Stimulated activated effector memory CD8-positive, alpha-beta T cell treated with anti-CD3 and anti-CD28 coated beads, Interleukin-12 subunit alpha, Interleukin-12 subunit beta, amount 100 ng/mL, for 72 hours (primary cell): Measurements from ENCODE around the gene SHANK1.

Experiments used
- ATAC-seq: fragments of 150-1000 bp; cut with Tn5 transposase; 2 replicates; pipeline ENCODE4 v1.10.0; 2021
- DNase-seq, 2 donors: peaks; one replicate each; pipeline ENCODE4 v3.0.0; 2021 to 2022; ENCODE audit warnings: low spot score in 2 of 2
- H3K27ac Mint-ChIP-seq: one replicate; pipeline ENCODE4 v1.8.0; 2022; ENCODE audit warnings: mild to moderate bottlenecking, mixed read lengths
- H3K36me3 Mint-ChIP-seq: one replicate; pipeline ENCODE4 v1.8.0; 2022; ENCODE audit warnings: mild to moderate bottlenecking, mixed read lengths
- H3K4me1 Mint-ChIP-seq: one replicate; pipeline ENCODE4 v1.8.0; 2022; ENCODE audit warnings: mixed read lengths
- H3K4me3 Mint-ChIP-seq: one replicate; pipeline ENCODE4 v1.8.0; 2022; ENCODE audit warnings: mild to moderate bottlenecking, mixed read lengths
- H3K9me3 Mint-ChIP-seq: one replicate; pipeline ENCODE4 v1.8.0; 2022; ENCODE audit warnings: mixed read lengths

Gene SHANK1

GRCh38 chr19:50741179-50741933, 21.8 kb upstream of the SHANK1 start:
- Mint-ChIP-seq H3K36me3 (no peaks in the 10 kb centered on the region), H3K27ac (no peak overlapping the region), H3K4me3 (no peak overlapping the region), H3K9me3 (no peaks in the 10 kb centered on the region), H3K4me1 (no peaks in the 10 kb centered on the region)
- DNase-seq (no peak), ATAC-seq (no peak)

GRCh38 chr19:50739914-50740426, 20.4 kb upstream of the SHANK1 start:
- Mint-ChIP-seq H3K36me3 (no peaks in the 10 kb centered on the region), H3K4me3 (no peak overlapping the region), H3K9me3 (no peaks in the 10 kb centered on the region), H3K4me1 (no peaks in the 10 kb centered on the region), H3K27ac (no peak overlapping the region)
- no peak for ATAC-seq
- DNase-seq, result no peak

- H3K9me3 Mint-ChIP-seq, result no peaks in the 10 kb centered on the region
- no peak for DNase-seq
- H3K4me3 Mint-ChIP-seq, result no peak overlapping the region
- no peaks in the 10 kb centered on the region for H3K36me3 Mint-ChIP-seq
- ATAC-seq, result no peak
- H3K27ac Mint-ChIP-seq, result no peak overlapping the region
- no peaks in the 10 kb centered on the region for H3K4me1 Mint-ChIP-seq
Observed at GRCh38 chr19:50739132-50739913, 19.7 kb upstream of the SHANK1 start.

GRCh38 chr19:50736338-50736737, 16.7 kb upstream of the SHANK1 start:
- no peak overlapping the region for H3K4me3 Mint-ChIP-seq

GRCh38 chr19:50735869-50736268, 16.3 kb upstream of the SHANK1 start:
- Mint-ChIP-seq H3K9me3 (no peaks in the 10 kb centered on the region), H3K4me3 (no peak overlapping the region), H3K4me1 (no peaks in the 10 kb centered on the region), H3K27ac (no peak overlapping the region), H3K36me3 (no peaks in the 10 kb centered on the region)
- DNase-seq (no peak), ATAC-seq (no peak)

More at GRCh38 chr19:50736338-50736737, 16.7 kb upstream of the SHANK1 start:
- ATAC-seq, result no peak
- H3K36me3 Mint-ChIP-seq, result no peaks in the 10 kb centered on the region
- H3K4me1 Mint-ChIP-seq, result no peaks in the 10 kb centered on the region
- no peak for DNase-seq
- no peak overlapping the region for H3K27ac Mint-ChIP-seq
- H3K9me3 Mint-ChIP-seq, result no peaks in the 10 kb centered on the region

- Mint-ChIP-seq H3K27ac (no peak overlapping the region), H3K4me1 (peaks cover 16% of the 10 kb centered on the region), H3K4me3 (no peak overlapping the region), H3K9me3 (no peaks in the 10 kb centered on the region), H3K36me3 (no peaks in the 10 kb centered on the region)
- ATAC-seq (peak; percentile 31), DNase-seq (no peak)
Observed at GRCh38 chr19:50729894-50730293, 10.3 kb upstream of the SHANK1 start.

GRCh38 chr19:50728084-50728737, 8.6 kb upstream of the SHANK1 start:
- Mint-ChIP-seq H3K27ac (no peak overlapping the region), H3K9me3 (no peaks in the 10 kb centered on the region), H3K36me3 (no peaks in the 10 kb centered on the region), H3K4me1 (peaks cover 23% of the 10 kb centered on the region), H3K4me3 (no peak overlapping the region)
- no peak for ATAC-seq
- no peak for DNase-seq

- ATAC-seq (no peak), DNase-seq (no peak)
- no peaks in the 10 kb centered on the region for H3K36me3 Mint-ChIP-seq
- H3K27ac Mint-ChIP-seq, result no peak overlapping the region
- peaks cover 3% of the 10 kb centered on the region for H3K9me3 Mint-ChIP-seq
- H3K4me3 Mint-ChIP-seq, result peak overlapping the region; percentile 63
- peaks cover 28% of the 10 kb centered on the region for H3K4me1 Mint-ChIP-seq
Observed at GRCh38 chr19:50725911-50726230, 6.3 kb upstream of the SHANK1 start.

- Mint-ChIP-seq H3K9me3 (peaks cover 3% of the 10 kb centered on the region), H3K4me3 (peak overlapping the region; percentile 63), H3K27ac (no peak overlapping the region), H3K36me3 (no peaks in the 10 kb centered on the region), H3K4me1 (peaks cover 31% of the 10 kb centered on the region)
- ATAC-seq (peak; percentile 63), DNase-seq (no peak)
Observed at GRCh38 chr19:50725218-50725910, 5.8 kb upstream of the SHANK1 start.

- no peaks in the 10 kb centered on the region for H3K36me3 Mint-ChIP-seq
- H3K27ac Mint-ChIP-seq, result no peak overlapping the region
- H3K4me3 Mint-ChIP-seq, result peak overlapping the region; percentile 63
- DNase-seq (peak; percentile 54 to 92), ATAC-seq (peak; percentile 82)
- H3K9me3 Mint-ChIP-seq, result peaks cover 3% of the 10 kb centered on the region
- peaks cover 37% of the 10 kb centered on the region for H3K4me1 Mint-ChIP-seq
Observed at GRCh38 chr19:50724522-50725217, 5.1 kb upstream of the SHANK1 start.

GRCh38 chr19:50723735-50724521, 4.3 kb upstream of the SHANK1 start:
- H3K4me3 Mint-ChIP-seq, result peak overlapping the region; percentile 63
- DNase-seq, result no peak
- H3K9me3 Mint-ChIP-seq, result peaks cover 3% of the 10 kb centered on the region
- H3K4me1 Mint-ChIP-seq, result peaks cover 37% of the 10 kb centered on the region
- no peak for ATAC-seq
- H3K36me3 Mint-ChIP-seq, result no peaks in the 10 kb centered on the region
- no peak overlapping the region for H3K27ac Mint-ChIP-seq

GRCh38 chr19:50723069-50723468, 3.5 kb upstream of the SHANK1 start, which contains the start of gene CLEC11A:
Gene CLEC11A, plus strand, starts transcription at chr19:50723364. Its CDS starts 162 bp downstream, at chr19:50723526.
- ATAC-seq, result no peak
- no peak for DNase-seq
- H3K4me3 Mint-ChIP-seq, result peak within 1 kb of the TSS; percentile 63
- peaks cover 36% of the 10 kb centered on the region for H3K4me1 Mint-ChIP-seq
- H3K36me3 Mint-ChIP-seq, result no peaks in the 10 kb centered on the region
- peaks cover 3% of the 10 kb centered on the region for H3K9me3 Mint-ChIP-seq
- H3K27ac Mint-ChIP-seq, result no peak within 1 kb of the TSS

GRCh38 chr19:50722201-50723013, 2.8 kb upstream of the SHANK1 start:
- ATAC-seq (no peak), DNase-seq (no peak)
- Mint-ChIP-seq H3K4me1 (peaks cover 29% of the 10 kb centered on the region), H3K9me3 (peaks cover 3% of the 10 kb centered on the region), H3K36me3 (no peaks in the 10 kb centered on the region), H3K4me3 (peak overlapping the region; percentile 63), H3K27ac (no peak overlapping the region)
